IPS-15b (cell line): ENCODE results near the gene NCK2.

Source experiments
- H3K27me3 ChIP-seq: one replicate; pipeline ENCODE4 v1.6.1; 2013; ENCODE audit warnings: low read length; ENCODE audit not compliant: control insufficient read depth, insufficient read depth
- H3K36me3 ChIP-seq: one replicate; pipeline ENCODE4 v1.6.1; 2013; ENCODE audit warnings: low read length; ENCODE audit not compliant: control insufficient read depth, insufficient read depth
- H3K4me1 ChIP-seq: one replicate; pipeline ENCODE4 v1.6.1; 2013; ENCODE audit warnings: mild to moderate bottlenecking, low read length; ENCODE audit not compliant: control insufficient read depth, insufficient read depth
- H3K4me3 ChIP-seq: one replicate; pipeline ENCODE4 v1.5.1; 2013; ENCODE audit warnings: low read depth, low read length
- H3K9ac ChIP-seq: one replicate; pipeline ENCODE4 v1.6.1; 2013; ENCODE audit warnings: low read depth, mild to moderate bottlenecking, low read length
- H3K9me3 ChIP-seq: one replicate; pipeline ENCODE4 v1.6.1; 2013; ENCODE audit warnings: mild to moderate bottlenecking, low read length; ENCODE audit not compliant: control insufficient read depth, insufficient read depth

Gene NCK2

GRCh38 chr2:105932582-105932981 lies 187.9 kb downstream of the NCK2 start:
- Histone ChIP-seq H3K27me3 (no peaks in the 10 kb centered on the region), H3K4me1 (no peaks in the 10 kb centered on the region), H3K36me3 (no peaks in the 10 kb centered on the region), H3K4me3 (no peak overlapping the region), H3K9ac (no peak overlapping the region), H3K9me3 (peaks cover 9% of the 10 kb centered on the region)

GRCh38 chr2:105933906-105934305 lies 189.2 kb downstream of the NCK2 start:
- no peaks in the 10 kb centered on the region for H3K27me3 ChIP-seq
- no peak overlapping the region for H3K4me3 ChIP-seq
- H3K9ac ChIP-seq = no peak overlapping the region
- no peaks in the 10 kb centered on the region for H3K36me3 ChIP-seq
- no peaks in the 10 kb centered on the region for H3K4me1 ChIP-seq
- H3K9me3 ChIP-seq = peaks cover 9% of the 10 kb centered on the region

DNA sequence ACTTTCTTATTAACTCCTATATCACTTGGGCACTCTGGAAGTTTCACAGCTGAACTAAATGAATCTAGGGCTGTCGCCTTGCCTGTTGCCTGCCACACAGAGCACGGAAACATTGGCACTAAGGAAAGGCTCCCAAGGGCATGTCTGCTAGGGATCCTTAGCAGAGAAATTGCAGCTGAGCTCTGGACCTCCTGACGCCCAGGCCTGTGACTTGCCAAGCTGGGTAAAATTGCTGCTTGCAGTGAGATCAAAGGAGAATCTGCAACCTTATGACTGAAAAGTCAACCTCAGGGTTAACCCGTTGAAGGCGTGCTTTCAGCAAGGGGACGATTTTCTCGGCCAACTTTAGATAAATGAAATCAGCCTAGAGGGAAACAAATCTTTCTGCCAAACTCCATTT lies 189.8 kb downstream of the NCK2 start:
- H3K9ac ChIP-seq = no peak overlapping the region
- peaks cover 9% of the 10 kb centered on the region for H3K9me3 ChIP-seq
- no peaks in the 10 kb centered on the region for H3K27me3 ChIP-seq
- no peaks in the 10 kb centered on the region for H3K36me3 ChIP-seq
- H3K4me3 ChIP-seq = no peak overlapping the region
- no peaks in the 10 kb centered on the region for H3K4me1 ChIP-seq

- H3K27me3 ChIP-seq = no peaks in the 10 kb centered on the region
- no peaks in the 10 kb centered on the region for H3K4me1 ChIP-seq
- no peak overlapping the region for H3K4me3 ChIP-seq
- H3K9me3 ChIP-seq = peaks cover 9% of the 10 kb centered on the region
- no peak overlapping the region for H3K9ac ChIP-seq
- H3K36me3 ChIP-seq = no peaks in the 10 kb centered on the region
These were observed 190.4 kb downstream of the NCK2 start for GRCh38 chr2:105935063-105935462.

DNA sequence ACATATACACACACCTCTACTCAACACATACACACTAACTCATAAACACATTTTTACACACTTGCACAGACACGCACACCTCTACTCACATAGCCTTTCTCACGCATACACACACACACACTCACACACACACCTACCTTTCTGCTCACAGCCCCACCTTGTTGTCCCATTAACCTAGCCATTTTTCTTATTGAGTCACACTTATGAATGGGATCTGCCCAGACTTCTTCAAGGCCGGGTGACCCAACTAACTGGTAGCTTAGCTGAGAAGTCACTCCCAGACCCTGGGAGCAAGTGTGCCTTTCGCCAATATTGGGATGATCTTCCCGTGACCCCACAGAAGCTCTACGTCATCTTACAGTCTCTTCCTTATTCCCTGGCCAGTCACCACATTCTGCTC lies 192.2 kb downstream of the NCK2 start:
- Histone ChIP-seq H3K9ac (no peak overlapping the region), H3K36me3 (no peaks in the 10 kb centered on the region), H3K4me3 (no peak overlapping the region), H3K9me3 (peaks cover 9% of the 10 kb centered on the region), H3K4me1 (no peaks in the 10 kb centered on the region), H3K27me3 (no peaks in the 10 kb centered on the region)

GRCh38 chr2:105937498-105938097 lies 192.9 kb downstream of the NCK2 start:
- H3K4me1 ChIP-seq = no peaks in the 10 kb centered on the region
- H3K9ac ChIP-seq = no peak overlapping the region
- no peak overlapping the region for H3K4me3 ChIP-seq
- H3K27me3 ChIP-seq = no peaks in the 10 kb centered on the region
- H3K9me3 ChIP-seq = peaks cover 9% of the 10 kb centered on the region
- no peaks in the 10 kb centered on the region for H3K36me3 ChIP-seq
